Testis (tissue), 2 donors: Measurements from ENCODE around the gene BCL11B.

Experiments
- POLR2A ChIP-seq: fragments of 450-650 bp; IDR thresholded peaks from one replicate; pipeline ENCODE4 v1.6.1; 2017; ENCODE audit warnings: antibody characterized with exemption, mild to moderate bottlenecking, moderate library complexity
- TF ChIP-seq, protein P1 (sequence below), 3 experiments: fragments of 450-650 bp in 2 of 3; fragments of 200-600 bp in 1 of 3; sonication (generic) in 1 of 3; IDR thresholded peaks; one replicate each; pipeline ENCODE4 v1.5.1; 2016 to 2019; ENCODE audit warnings: antibody characterized with exemption in 3 of 3, mild to moderate bottlenecking in 2 of 3, moderate library complexity in 1 of 3

DNA sequence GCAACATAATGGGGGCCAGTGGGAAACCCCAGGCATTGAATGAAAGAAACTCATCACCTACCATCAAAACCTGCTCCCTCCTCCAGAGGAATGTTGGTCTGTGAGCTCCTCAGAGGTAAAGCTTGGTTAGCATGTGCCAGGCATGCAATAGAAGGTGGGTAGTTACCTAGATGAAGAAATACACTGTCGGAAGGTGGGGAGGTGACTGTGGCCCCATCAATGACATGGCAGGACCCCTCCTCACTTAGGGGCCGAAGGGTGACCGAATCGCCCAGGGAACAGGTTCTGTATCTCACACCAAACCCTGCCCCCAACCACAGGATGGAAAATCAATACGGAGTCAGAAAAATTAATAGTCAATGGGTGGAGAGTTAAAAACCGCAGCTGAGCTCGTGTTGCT is 135.6 kb downstream of the BCL11B start:
- TF ChIP-seq, protein P1, sequence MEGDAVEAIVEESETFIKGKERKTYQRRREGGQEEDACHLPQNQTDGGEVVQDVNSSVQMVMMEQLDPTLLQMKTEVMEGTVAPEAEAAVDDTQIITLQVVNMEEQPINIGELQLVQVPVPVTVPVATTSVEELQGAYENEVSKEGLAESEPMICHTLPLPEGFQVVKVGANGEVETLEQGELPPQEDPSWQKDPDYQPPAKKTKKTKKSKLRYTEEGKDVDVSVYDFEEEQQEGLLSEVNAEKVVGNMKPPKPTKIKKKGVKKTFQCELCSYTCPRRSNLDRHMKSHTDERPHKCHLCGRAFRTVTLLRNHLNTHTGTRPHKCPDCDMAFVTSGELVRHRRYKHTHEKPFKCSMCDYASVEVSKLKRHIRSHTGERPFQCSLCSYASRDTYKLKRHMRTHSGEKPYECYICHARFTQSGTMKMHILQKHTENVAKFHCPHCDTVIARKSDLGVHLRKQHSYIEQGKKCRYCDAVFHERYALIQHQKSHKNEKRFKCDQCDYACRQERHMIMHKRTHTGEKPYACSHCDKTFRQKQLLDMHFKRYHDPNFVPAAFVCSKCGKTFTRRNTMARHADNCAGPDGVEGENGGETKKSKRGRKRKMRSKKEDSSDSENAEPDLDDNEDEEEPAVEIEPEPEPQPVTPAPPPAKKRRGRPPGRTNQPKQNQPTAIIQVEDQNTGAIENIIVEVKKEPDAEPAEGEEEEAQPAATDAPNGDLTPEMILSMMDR (IDR thresholded peaks at IDR 0.05), result no peak
- no peak for TF ChIP-seq POLR2A
